ENCODE measurements around the gene RIPK4.

DNA sequence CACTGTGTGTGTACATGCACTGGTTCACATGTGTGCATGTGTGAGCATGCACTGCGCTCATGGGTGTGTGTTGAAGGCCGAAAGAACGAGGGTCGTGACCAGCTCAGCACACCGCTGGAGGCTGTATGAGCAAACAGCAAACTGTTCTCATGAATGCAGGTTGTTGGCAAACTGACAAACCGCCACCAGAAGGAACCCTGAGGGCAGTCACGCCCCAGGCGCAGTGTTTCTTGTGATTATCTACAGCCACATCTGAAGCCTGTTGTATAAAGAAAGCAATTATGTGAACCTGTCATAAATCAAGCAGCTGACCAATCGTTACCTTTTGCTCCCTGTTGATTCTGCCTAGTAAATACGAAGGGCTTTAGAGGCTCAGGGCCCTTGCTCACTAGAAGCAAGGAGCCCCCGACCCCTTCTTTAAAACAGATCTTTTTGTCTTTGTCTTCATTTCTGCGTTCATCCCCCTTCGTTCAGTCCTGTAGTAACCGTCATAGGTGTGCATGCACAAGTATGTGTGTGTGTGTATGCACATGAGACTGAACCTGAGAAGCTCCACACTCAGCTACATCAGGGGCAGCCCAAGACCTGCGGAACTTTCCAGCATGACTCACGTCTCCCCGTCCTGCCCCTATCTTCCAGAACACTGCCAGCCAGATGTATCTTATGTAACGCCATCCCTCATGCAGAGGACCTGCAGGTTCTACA, 16.8 kb upstream of the RIPK4 start:
- TF ChIP-seq, protein P1, sequence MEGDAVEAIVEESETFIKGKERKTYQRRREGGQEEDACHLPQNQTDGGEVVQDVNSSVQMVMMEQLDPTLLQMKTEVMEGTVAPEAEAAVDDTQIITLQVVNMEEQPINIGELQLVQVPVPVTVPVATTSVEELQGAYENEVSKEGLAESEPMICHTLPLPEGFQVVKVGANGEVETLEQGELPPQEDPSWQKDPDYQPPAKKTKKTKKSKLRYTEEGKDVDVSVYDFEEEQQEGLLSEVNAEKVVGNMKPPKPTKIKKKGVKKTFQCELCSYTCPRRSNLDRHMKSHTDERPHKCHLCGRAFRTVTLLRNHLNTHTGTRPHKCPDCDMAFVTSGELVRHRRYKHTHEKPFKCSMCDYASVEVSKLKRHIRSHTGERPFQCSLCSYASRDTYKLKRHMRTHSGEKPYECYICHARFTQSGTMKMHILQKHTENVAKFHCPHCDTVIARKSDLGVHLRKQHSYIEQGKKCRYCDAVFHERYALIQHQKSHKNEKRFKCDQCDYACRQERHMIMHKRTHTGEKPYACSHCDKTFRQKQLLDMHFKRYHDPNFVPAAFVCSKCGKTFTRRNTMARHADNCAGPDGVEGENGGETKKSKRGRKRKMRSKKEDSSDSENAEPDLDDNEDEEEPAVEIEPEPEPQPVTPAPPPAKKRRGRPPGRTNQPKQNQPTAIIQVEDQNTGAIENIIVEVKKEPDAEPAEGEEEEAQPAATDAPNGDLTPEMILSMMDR (IDR thresholded peaks at IDR 0.05): no peak
- TF ChIP-seq ZFX (IDR thresholded peaks at IDR 0.05; ENCODE audit: borderline replicate concordance): no peak

Measured in 22Rv1 (cell line).